ENCODE results near the gene WDR45B.

GRCh38 chr17:82644148-82644547, 4.1 kb downstream of the WDR45B start:
- no peak for TF ChIP-seq GATA3 (IDR thresholded peaks at IDR 0.05; ENCODE audit: low read depth, low read length)
- no peak for TF ChIP-seq GATA2 (IDR thresholded peaks at IDR 0.05; ENCODE audit: low read depth, low read length)
